ENCODE results near the gene POU2AF3. TPM values are rescaled to one million over a fixed set of nuclear protein-coding genes. Genes with fewer than 3 reads are reported as not detected.
"Not testable (repeated sequence)": the region's sequence is repeated elsewhere in the genome, so short reads cannot be mapped to it uniquely, and the experiment has no call there.

Gene POU2AF3
- total and polyA plus RNA-seq, 12 donors: 0.28 to 4.8 (median 1.8) TPM; not detected in 1

GRCh38 chr11:111265421-111265820, 32.9 kb upstream of the POU2AF3 start:
- H3K4me1 ChIP-seq (replicated peaks in 1 of 2): no peaks in the 10 kb centered on the region
- TF ChIP-seq CTCF (IDR thresholded peaks at IDR 0.05) (no peak), POLR2A (IDR thresholded peaks at IDR 0.05) (no peak)
- H3K27ac ChIP-seq: no peak overlapping the region
- DNase-seq: no peak
- 85 to 100% (median 94%) methylated on average over 2 of the region's 2 CpGs for WGBS, 4 donors
- H3K27me3 ChIP-seq: no peaks in the 10 kb centered on the region
- H3K4me3 ChIP-seq: no peak overlapping the region
- intact Hi-C loops (cut with DNase I): no loop called here
- no peaks in the 10 kb centered on the region for H3K9me3 ChIP-seq (replicated peaks in 1 of 3)
- H3K36me3 ChIP-seq (replicated peaks in 1 of 2): no peaks in the 10 kb centered on the region

GRCh38 chr11:111268303-111268702, 30.0 kb upstream of the POU2AF3 start:
- H3K27me3 ChIP-seq; H3K36me3 ChIP-seq (replicated peaks in 1 of 2); H3K4me3 ChIP-seq; intact Hi-C loops (cut with DNase I); H3K4me1 ChIP-seq (replicated peaks in 1 of 2); DNase-seq; H3K9me3 ChIP-seq (replicated peaks in 1 of 3); H3K27ac ChIP-seq: not testable (repeated sequence)
- 59 to 81% (median 72%) methylated on average over 4 of the region's 4 CpGs for WGBS, 4 donors

GRCh38 chr11:111269146-111269868, 29.0 kb upstream of the POU2AF3 start:
- no peak for DNase-seq
- Histone ChIP-seq H3K36me3 (replicated peaks in 1 of 2) (no peaks in the 10 kb centered on the region), H3K9me3 (replicated peaks in 1 of 3) (no peaks in the 10 kb centered on the region), H3K27ac (no peak overlapping the region), H3K4me1 (replicated peaks in 1 of 2) (no peaks in the 10 kb centered on the region), H3K27me3 (no peaks in the 10 kb centered on the region), H3K4me3 (no peak overlapping the region)
- TF ChIP-seq CTCF (IDR thresholded peaks at IDR 0.05): no peak
- TF ChIP-seq POLR2A (IDR thresholded peaks at IDR 0.05): no peak
- intact Hi-C loops (cut with DNase I): no loop called here
- 59 to 73% (median 69%) methylated on average over 5 of the region's 5 CpGs for WGBS, 4 donors

- H3K36me3 ChIP-seq (replicated peaks in 1 of 2): no peaks in the 10 kb centered on the region
- TF ChIP-seq CTCF (IDR thresholded peaks at IDR 0.05) (no peak), POLR2A (IDR thresholded peaks at IDR 0.05) (no peak)
Observed at GRCh38 chr11:111272420-111272819, 25.9 kb upstream of the POU2AF3 start.

GRCh38 chr11:111282562-111283075, 15.7 kb upstream of the POU2AF3 start:
- intact Hi-C loops (cut with DNase I): loop anchor here (2.0 to 5.0 kb wide), 2 partner anchors 140 to 145 kb away; no protein-coding TSS in a partner anchor
- Histone ChIP-seq H3K36me3 (replicated peaks in 1 of 2) (no peaks in the 10 kb centered on the region), H3K4me3 (no peak overlapping the region), H3K9me3 (replicated peaks in 1 of 3) (no peaks in the 10 kb centered on the region), H3K4me1 (replicated peaks in 1 of 2) (no peaks in the 10 kb centered on the region), H3K27ac (no peak overlapping the region), H3K27me3 (no peaks in the 10 kb centered on the region)
- DNase-seq: no peak
- TF ChIP-seq CTCF (IDR thresholded peaks at IDR 0.05) (no peak), POLR2A (IDR thresholded peaks at IDR 0.05) (no peak)
- 58 to 70% (median 64%) methylated on average over 3 of the region's 3 CpGs for WGBS, 4 donors

More at GRCh38 chr11:111272420-111272819, 25.9 kb upstream of the POU2AF3 start:
- no peak for DNase-seq
- H3K4me3 ChIP-seq: no peak overlapping the region
- intact Hi-C loops (cut with DNase I): no loop called here
- no peak overlapping the region for H3K27ac ChIP-seq
- no peaks in the 10 kb centered on the region for H3K27me3 ChIP-seq
- 83 to 90% (median 86%) methylated on average over 3 of the region's 3 CpGs for WGBS, 4 donors
- H3K9me3 ChIP-seq (replicated peaks in 1 of 3): no peaks in the 10 kb centered on the region
- no peaks in the 10 kb centered on the region for H3K4me1 ChIP-seq (replicated peaks in 1 of 2)

Data from adrenal gland (tissue), 12 donors.